ENCODE data around the gene BARHL1. TPM values are rescaled to one million over a fixed set of nuclear protein-coding genes. Genes with fewer than 3 reads are reported as not detected.

Gene BARHL1
- total and polyA plus RNA-seq, 4 donors = not detected

DNA sequence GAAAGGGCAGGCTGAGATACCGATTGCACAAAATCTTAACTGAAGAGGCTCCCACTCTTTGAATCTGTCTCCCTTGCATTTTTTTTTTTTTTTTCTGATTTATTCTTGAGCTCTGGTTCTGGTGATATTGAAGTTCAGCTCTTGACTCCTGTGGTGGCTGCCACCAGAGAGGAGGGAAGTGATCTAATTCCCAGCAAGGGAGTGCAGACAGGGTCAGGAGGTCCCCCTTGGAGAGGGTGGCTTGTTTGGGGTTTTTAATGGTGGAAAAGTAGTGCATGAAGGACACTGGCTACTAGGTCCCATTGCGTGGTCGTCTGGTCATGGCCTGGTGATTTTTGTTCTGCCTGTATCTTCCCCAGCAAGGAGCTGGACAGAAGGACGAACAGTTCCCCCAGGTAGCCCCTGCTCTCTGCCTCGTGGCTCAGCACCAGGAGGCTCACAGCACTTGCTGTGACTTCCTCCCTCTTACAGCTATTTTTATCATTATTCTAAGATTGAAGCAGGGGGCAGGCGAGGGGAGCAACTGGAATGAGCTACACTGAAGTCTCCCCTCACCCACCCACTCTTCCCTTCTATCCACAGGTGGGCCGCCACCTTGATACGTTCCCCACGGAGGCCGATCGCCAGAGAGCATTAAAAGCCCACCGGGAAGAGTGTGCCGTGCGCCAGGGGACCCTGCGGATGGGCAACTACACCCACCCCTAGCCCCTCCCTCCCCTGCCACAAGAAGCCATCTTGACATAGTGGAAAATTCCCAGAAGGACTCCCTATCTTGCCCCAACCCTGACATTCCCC lies 10.4 kb upstream of the BARHL1 start:
- Histone ChIP-seq H3K27me3 (ENCODE audit: control insufficient read depth in 3 of 3, insufficient read depth in 3 of 3, low read length in 2 of 3) (peaks cover 0 to 27% (median 11%) of the 10 kb centered on the region in 3 donors), H3K4me3 (no peak overlapping the region), H3K36me3 (ENCODE audit: control insufficient read depth in 4 of 4, insufficient read depth in 4 of 4, low read length in 4 of 4) (no peaks in the 10 kb centered on the region), H3K4me1 (ENCODE audit: control insufficient read depth in 5 of 5, insufficient read depth in 5 of 5, low read length in 5 of 5) (no peaks in the 10 kb centered on the region), H3K9ac (ENCODE audit: insufficient read depth in 1 of 2, low read length in 2 of 2) (no peak overlapping the region), H3K9me3 (ENCODE audit: control insufficient read depth in 4 of 4, insufficient read depth in 3 of 4, low read length in 3 of 4) (peaks cover 0 to 2% (median 0%) of the 10 kb centered on the region in 4 donors), H3K27ac (ENCODE audit: low read depth in 1 of 2, low read length in 1 of 2) (no peak overlapping the region)
- WGBS, 2 donors = 73 to 82% methylated on average over 15 of the region's 15 CpGs
- DNase-seq = no peak
- TF ChIP-seq, protein P1, sequence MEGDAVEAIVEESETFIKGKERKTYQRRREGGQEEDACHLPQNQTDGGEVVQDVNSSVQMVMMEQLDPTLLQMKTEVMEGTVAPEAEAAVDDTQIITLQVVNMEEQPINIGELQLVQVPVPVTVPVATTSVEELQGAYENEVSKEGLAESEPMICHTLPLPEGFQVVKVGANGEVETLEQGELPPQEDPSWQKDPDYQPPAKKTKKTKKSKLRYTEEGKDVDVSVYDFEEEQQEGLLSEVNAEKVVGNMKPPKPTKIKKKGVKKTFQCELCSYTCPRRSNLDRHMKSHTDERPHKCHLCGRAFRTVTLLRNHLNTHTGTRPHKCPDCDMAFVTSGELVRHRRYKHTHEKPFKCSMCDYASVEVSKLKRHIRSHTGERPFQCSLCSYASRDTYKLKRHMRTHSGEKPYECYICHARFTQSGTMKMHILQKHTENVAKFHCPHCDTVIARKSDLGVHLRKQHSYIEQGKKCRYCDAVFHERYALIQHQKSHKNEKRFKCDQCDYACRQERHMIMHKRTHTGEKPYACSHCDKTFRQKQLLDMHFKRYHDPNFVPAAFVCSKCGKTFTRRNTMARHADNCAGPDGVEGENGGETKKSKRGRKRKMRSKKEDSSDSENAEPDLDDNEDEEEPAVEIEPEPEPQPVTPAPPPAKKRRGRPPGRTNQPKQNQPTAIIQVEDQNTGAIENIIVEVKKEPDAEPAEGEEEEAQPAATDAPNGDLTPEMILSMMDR (IDR thresholded peaks at IDR 0.05; ENCODE audit: control extremely low read depth, extremely low read depth) = no peak
- ATAC-seq (ENCODE audit: insufficient read depth, low FRiP score) = no peak

DNA sequence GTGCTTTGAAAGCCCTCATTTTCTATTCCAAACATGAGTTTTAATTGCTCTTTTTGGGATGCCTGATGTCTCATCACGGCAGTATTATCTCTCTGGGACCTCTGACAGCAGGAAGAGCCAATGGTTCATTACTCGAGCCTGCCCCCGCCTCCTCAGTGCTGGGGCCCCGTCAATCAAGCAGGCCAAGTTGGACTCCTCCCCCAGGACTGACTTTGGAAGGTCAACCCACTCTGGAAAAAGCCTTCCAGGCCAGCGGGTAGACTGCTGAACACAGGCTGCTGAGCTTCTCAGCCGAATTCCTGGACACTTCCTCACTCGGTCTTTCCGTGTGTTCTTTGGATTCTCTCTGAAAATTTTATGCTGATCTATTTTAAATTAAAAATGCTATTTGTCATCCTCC lies 9.5 kb upstream of the BARHL1 start:
- peaks cover 0 to 36% (median 20%) of the 10 kb centered on the region in 3 donors for H3K27me3 ChIP-seq (ENCODE audit: control insufficient read depth in 3 of 3, insufficient read depth in 3 of 3, low read length in 2 of 3)
- H3K27ac ChIP-seq (ENCODE audit: low read depth in 1 of 2, low read length in 1 of 2) = no peak overlapping the region
- H3K9me3 ChIP-seq (ENCODE audit: control insufficient read depth in 4 of 4, insufficient read depth in 3 of 4, low read length in 3 of 4) = peaks cover 0 to 2% (median 0%) of the 10 kb centered on the region in 4 donors
- H3K9ac ChIP-seq (ENCODE audit: insufficient read depth in 1 of 2, low read length in 2 of 2) = no peak overlapping the region
- TF ChIP-seq, protein P1 (IDR thresholded peaks at IDR 0.05; ENCODE audit: control extremely low read depth, extremely low read depth) = no peak
- no peaks in the 10 kb centered on the region for H3K36me3 ChIP-seq (ENCODE audit: control insufficient read depth in 4 of 4, insufficient read depth in 4 of 4, low read length in 4 of 4)
- H3K4me1 ChIP-seq (ENCODE audit: control insufficient read depth in 5 of 5, insufficient read depth in 5 of 5, low read length in 5 of 5) = peaks cover 0 to 3% (median 0%) of the 10 kb centered on the region in 5 donors
- DNase-seq (no peak), ATAC-seq (ENCODE audit: insufficient read depth, low FRiP score) (no peak)
- 36 to 40% methylated on average over 8 of the region's 8 CpGs for WGBS, 2 donors
- H3K4me3 ChIP-seq = no peak overlapping the region

DNA sequence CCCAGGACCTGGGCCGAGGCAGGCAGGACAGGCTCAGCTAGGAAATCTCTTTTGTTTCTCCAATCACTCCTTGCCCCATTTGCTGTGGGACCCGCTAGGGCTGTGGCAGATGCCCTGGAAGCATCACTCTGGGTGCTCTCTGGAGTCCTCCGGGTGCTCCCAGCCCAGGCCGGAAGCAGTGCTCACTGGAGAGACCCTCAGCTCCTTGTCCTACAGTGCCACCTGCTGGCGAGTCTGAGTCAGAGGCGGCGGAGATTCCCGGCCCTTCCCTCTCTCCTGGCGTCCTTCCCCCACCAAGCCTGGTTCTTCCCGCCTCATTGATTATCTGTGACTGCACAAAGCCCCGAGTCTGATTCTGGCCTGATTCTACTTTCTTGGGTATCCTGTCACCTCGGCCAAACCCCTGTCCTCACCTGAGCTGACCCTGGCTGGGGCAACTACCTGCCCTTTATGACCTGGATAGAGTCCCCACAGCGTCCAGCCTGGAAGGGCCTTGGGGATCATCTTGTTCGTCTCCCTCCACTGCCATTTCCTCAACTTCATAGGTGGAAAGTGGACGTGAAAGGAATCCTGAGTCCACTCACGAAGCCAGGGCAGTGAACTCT lies 7.3 kb upstream of the BARHL1 start:
- peak; percentile 53 for ATAC-seq (ENCODE audit: insufficient read depth, low FRiP score)
- peak; percentile 78 to 84 (median 82) for DNase-seq
- H3K9ac ChIP-seq (ENCODE audit: insufficient read depth in 1 of 2, low read length in 2 of 2) = no peak overlapping the region
- peaks cover 0 to 2% (median 0%) of the 10 kb centered on the region in 4 donors for H3K9me3 ChIP-seq (ENCODE audit: control insufficient read depth in 4 of 4, insufficient read depth in 3 of 4, low read length in 3 of 4)
- no peak overlapping the region for H3K27ac ChIP-seq (ENCODE audit: low read depth in 1 of 2, low read length in 1 of 2)
- TF ChIP-seq, protein P1 (IDR thresholded peaks at IDR 0.05; ENCODE audit: control extremely low read depth, extremely low read depth) = peak; percentile 49
- 11 to 12% methylated on average over 16 of the region's 16 CpGs for WGBS, 2 donors
- no peak overlapping the region for H3K4me3 ChIP-seq
- H3K27me3 ChIP-seq (ENCODE audit: control insufficient read depth in 3 of 3, insufficient read depth in 3 of 3, low read length in 2 of 3) = peaks cover 10 to 58% (median 41%) of the 10 kb centered on the region in 3 donors
- H3K4me1 ChIP-seq (ENCODE audit: control insufficient read depth in 5 of 5, insufficient read depth in 5 of 5, low read length in 5 of 5) = peaks cover 0 to 3% (median 0%) of the 10 kb centered on the region in 5 donors
- no peaks in the 10 kb centered on the region for H3K36me3 ChIP-seq (ENCODE audit: control insufficient read depth in 4 of 4, insufficient read depth in 4 of 4, low read length in 4 of 4)
